PC-9 (cell line): ENCODE measurements around the gene PLEKHA6. TPM values are rescaled to one million over a fixed set of nuclear protein-coding genes. Genes with fewer than 3 reads are reported as not detected.

Experiments
- BruUV-seq: library from RNA; stranded (reverse); fragments of 400-500 nt; replicated peaks from 2 replicates; lab custom pipeline; 2021; lab: Mats Ljungman, UMichigan
- CTCF ChIA-PET: fragments of 300-600 bp; sonication (Branson Sonifier 250); formaldehyde crosslinking; loops from one replicate; lab custom pipeline; 2022; ENCODE audit warnings: antibody characterized with exemption; lab: Charles Lee
- POLR2A ChIA-PET: fragments of 300-600 bp; sonication (Branson Sonifier 250); formaldehyde crosslinking; loops from one replicate; lab custom pipeline; 2022; ENCODE audit warnings: antibody characterized with exemption; ENCODE audit not compliant: unreplicated experiment; lab: Charles Lee
- DNase-seq, 2 experiments: peaks; one replicate each; pipeline versions ENCODE4 v3.0.0 to v3.0.0-alpha.2; 2015 to 2022; ENCODE audit warnings: mixed read lengths in 1 of 2
- H2AFZ ChIP-seq: fragments of 200-600 bp; sonication (generic); 2 replicates; pipeline ENCODE4 v1.8.1; 2017; ENCODE audit warnings: antibody characterized with exemption
- H3F3A ChIP-seq: fragments of 200-600 bp; sonication (generic); 2 replicates; pipeline ENCODE4 v1.8.1; 2017; ENCODE audit warnings: antibody characterized with exemption, mild to moderate bottlenecking, low read depth; ENCODE audit not compliant: insufficient read depth
- H3K27ac ChIP-seq: fragments of 200-600 bp; sonication (generic); 2 replicates; pipeline ENCODE4 v1.6.1; 2016; ENCODE audit warnings: mixed run types
- H3K27me3 ChIP-seq: fragments of 200-600 bp; sonication (generic); 2 replicates; pipeline ENCODE4 v1.6.1; 2016; ENCODE audit warnings: low read depth, mixed run types; ENCODE audit not compliant: insufficient read depth
- H3K36me3 ChIP-seq: fragments of 200-600 bp; sonication (generic); 2 replicates; pipeline ENCODE4 v1.6.1; 2016; ENCODE audit warnings: low read depth, mixed run types
- H3K4me1 ChIP-seq: fragments of 200-600 bp; sonication (generic); replicated peaks from 2 replicates; pipeline ENCODE4 v1.6.1; 2016; ENCODE audit warnings: mixed run types; ENCODE audit not compliant: insufficient read depth
- H3K4me2 ChIP-seq: fragments of 200-600 bp; sonication (generic); 2 replicates; pipeline ENCODE4 v1.6.1; 2017; ENCODE audit warnings: mixed run types
- H3K4me3 ChIP-seq: fragments of 200-600 bp; sonication (generic); 2 replicates; pipeline ENCODE4 v1.6.1; 2016; ENCODE audit warnings: mixed run types
- H3K79me2 ChIP-seq: fragments of 200-600 bp; sonication (generic); 2 replicates; pipeline ENCODE4 v1.6.1; 2017; ENCODE audit warnings: low read depth, mixed run types
- H3K9me2 ChIP-seq: fragments of 200-600 bp; sonication (generic); 2 replicates; pipeline ENCODE4 v1.8.1; 2017; ENCODE audit warnings: mild to moderate bottlenecking; ENCODE audit not compliant: insufficient read depth
- H3K9me3 ChIP-seq: fragments of 200-600 bp; sonication (generic); 2 replicates; pipeline ENCODE4 v1.8.1; 2016; ENCODE audit warnings: low read depth; ENCODE audit not compliant: insufficient read depth
- H4K20me1 ChIP-seq: fragments of 200-600 bp; sonication (generic); 2 replicates; pipeline ENCODE4 v1.8.1; 2017; ENCODE audit not compliant: insufficient read depth
- EZH2 ChIP-seq: fragments of 200-600 bp; sonication (generic); IDR thresholded peaks from 2 replicates; pipeline ENCODE4 v1.8.0; 2017; ENCODE audit warnings: antibody characterized with exemption, low read depth
- intact Hi-C: fragments of 100-400 bp; cut with micrococcal nuclease; formaldehyde crosslinking; loops from one replicate; pipeline ENCODE4 v1.10.0; 2022; ENCODE audit not compliant: unreplicated experiment
- total RNA-seq: library from RNA; stranded (reverse); gene quantifications from 2 replicates; pipeline ENCODE4 v1.2.3, GENCODE V29; 2021
- TF ChIP-seq, protein P1 (sequence below): fragments of 200-600 bp; sonication (generic); conservative IDR thresholded peaks from 2 replicates; pipeline ENCODE4 v1.6.1; 2017; ENCODE audit warnings: mixed run types, antibody characterized with exemption, mild to moderate bottlenecking, moderate library complexity

PLEKHA6 gene
- total RNA-seq, 1 experiment from 2014 or later, result 52.0 TPM

DNA sequence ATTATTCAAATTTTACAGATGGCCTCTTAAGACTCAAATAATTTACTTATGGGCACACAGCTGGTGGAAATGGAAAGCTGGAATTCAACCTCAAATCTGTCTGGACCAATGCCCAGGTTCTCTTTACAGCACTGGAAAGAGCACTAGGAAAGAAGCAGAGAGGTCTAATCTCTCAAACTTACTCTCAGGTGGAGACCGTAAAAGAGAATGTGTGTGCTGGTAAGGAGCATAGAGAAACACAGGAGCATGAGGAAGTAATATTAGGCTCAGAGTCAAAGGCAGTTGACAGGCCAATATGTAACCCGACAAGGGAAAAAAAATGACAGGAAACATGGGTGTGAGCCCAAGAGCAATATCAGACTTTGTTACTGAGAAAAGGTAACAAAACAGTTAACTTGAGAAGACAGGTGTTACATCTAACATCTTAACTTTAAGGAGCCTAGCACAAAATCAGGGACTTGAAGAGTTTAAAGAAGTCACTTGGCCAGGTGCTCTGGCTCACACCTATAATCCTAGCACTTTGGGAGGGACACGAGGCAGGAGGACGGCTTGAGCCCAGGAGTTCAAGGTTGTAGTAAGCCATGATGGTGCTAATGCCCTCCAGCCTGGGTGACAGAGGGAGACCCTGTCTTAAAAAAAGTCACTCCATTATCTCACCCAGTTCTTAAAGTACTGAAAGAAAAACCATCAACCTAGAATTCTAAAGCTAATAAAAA lies 31.2 kb upstream of the PLEKHA6 start:
- ChIA-PET POLR2A (interaction anchor here (0.6 kb wide), 1 partner anchor 8 kb away, joined by 3 read pairs; no protein-coding TSS in a partner anchor), CTCF (no interaction called here)
- Histone ChIP-seq H3K9me3 (no peaks in the 10 kb centered on the region), H3K27ac (no peak overlapping the region), H3K79me2 (no peaks in the 10 kb centered on the region), H3K9me2 (no peaks in the 10 kb centered on the region), H3K4me2 (no peak overlapping the region), H3K4me3 (no peak overlapping the region), H3F3A (peaks cover 12% of the 10 kb centered on the region), H3K4me1 (no peaks in the 10 kb centered on the region), H4K20me1 (no peaks in the 10 kb centered on the region), H2AFZ (no peak overlapping the region), H3K27me3 (no peaks in the 10 kb centered on the region), H3K36me3 (no peaks in the 10 kb centered on the region)
- no TSS peak for BruUV-seq
- no peak for DNase-seq
- intact Hi-C loops, result no loop called here
- no peak for TF ChIP-seq EZH2
- TF ChIP-seq, protein P1, sequence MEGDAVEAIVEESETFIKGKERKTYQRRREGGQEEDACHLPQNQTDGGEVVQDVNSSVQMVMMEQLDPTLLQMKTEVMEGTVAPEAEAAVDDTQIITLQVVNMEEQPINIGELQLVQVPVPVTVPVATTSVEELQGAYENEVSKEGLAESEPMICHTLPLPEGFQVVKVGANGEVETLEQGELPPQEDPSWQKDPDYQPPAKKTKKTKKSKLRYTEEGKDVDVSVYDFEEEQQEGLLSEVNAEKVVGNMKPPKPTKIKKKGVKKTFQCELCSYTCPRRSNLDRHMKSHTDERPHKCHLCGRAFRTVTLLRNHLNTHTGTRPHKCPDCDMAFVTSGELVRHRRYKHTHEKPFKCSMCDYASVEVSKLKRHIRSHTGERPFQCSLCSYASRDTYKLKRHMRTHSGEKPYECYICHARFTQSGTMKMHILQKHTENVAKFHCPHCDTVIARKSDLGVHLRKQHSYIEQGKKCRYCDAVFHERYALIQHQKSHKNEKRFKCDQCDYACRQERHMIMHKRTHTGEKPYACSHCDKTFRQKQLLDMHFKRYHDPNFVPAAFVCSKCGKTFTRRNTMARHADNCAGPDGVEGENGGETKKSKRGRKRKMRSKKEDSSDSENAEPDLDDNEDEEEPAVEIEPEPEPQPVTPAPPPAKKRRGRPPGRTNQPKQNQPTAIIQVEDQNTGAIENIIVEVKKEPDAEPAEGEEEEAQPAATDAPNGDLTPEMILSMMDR, result no peak

DNA sequence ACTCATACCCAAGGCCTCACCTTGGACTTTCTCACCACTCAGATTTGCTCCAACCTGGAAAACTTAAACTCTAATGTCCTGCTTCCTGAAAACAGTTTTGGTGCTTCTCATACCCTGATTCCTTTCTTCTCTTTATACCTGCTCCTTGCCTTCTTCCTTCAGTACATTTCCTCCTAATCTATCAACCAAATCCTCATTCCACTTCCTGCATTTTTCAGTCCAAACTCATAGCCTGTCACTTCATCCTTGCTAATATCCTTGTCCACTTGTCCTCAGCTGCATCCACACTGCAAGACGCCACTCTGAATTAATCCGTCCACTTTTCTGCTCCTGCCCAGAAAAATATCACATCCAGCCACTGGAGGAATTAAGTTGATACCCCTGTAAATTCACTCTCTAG lies 26.0 kb upstream of the PLEKHA6 start:
- H3K9me2 ChIP-seq, result no peaks in the 10 kb centered on the region
- peaks cover 11% of the 10 kb centered on the region for H3K4me1 ChIP-seq
- H2AFZ ChIP-seq, result no peak overlapping the region
- no peaks in the 10 kb centered on the region for H3K36me3 ChIP-seq
- ChIA-PET POLR2A (no interaction called here), CTCF (interaction anchor here (0.6 to 1.0 kb wide), 3 partner anchors 13 to 1108 kb away, joined by 8 to 12 read pairs (median 10); no protein-coding TSS in a partner anchor)
- no peaks in the 10 kb centered on the region for H4K20me1 ChIP-seq
- no peaks in the 10 kb centered on the region for H3K9me3 ChIP-seq
- H3K27ac ChIP-seq, result no peak overlapping the region
- H3K79me2 ChIP-seq, result no peaks in the 10 kb centered on the region
- BruUV-seq, result no TSS peak
- no peaks in the 10 kb centered on the region for H3K27me3 ChIP-seq
- H3K4me3 ChIP-seq, result no peak overlapping the region
- DNase-seq, result no peak
- intact Hi-C loops, result no loop called here
- TF ChIP-seq EZH2, result no peak
- no peak overlapping the region for H3K4me2 ChIP-seq
- peaks cover 4% of the 10 kb centered on the region; the same call in 1 of the 2 replicates for H3F3A ChIP-seq

DNA sequence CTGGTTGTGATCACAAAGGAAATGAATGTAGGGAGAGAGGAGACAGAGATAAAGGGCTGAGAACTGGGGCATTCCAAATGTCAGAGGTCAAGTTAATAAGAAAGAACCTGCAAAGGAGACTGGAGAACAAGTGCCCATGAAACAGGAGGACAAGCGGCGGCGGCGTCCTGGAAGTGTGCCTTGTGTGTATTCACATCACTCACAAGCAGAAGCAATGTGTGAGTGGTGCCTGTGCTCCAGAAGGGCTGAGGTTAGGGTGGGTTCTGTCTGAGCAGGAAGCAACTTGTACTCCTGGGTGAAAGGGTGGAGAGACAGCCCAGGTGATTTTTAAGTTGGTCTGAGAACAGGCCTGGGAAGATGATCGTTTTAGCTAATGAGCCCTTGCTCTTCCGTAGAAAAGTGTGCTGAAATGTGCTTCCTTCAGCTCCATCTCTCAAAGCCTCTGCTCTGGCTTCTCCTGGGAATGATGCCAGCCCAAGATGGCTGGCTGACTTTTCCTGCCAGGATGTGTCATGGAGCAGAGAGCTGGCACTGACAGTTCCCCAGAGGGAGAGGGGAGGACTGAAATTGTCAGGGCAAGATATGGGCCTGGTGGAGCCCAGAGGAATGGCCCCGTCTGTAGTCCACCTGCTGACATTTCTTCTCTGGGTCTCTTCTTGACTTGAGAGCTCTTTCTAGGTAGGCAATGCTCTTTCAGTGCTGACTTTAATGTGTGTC lies 25.1 kb upstream of the PLEKHA6 start:
- no peak overlapping the region for H3K27ac ChIP-seq
- BruUV-seq, result no TSS peak
- TF ChIP-seq, protein P1, result no peak
- no peak for TF ChIP-seq EZH2
- no peaks in the 10 kb centered on the region for H3K9me2 ChIP-seq
- peaks cover 10% of the 10 kb centered on the region; the same call in 1 of the 2 replicates for H3F3A ChIP-seq
- H3K9me3 ChIP-seq, result no peaks in the 10 kb centered on the region
- ChIA-PET CTCF (interaction anchor here (1.0 kb wide), 1 partner anchor 13 kb away, joined by 3 read pairs; no protein-coding TSS in a partner anchor), POLR2A (interaction anchor here (0.7 kb wide), 1 partner anchor 10 kb away, joined by 3 read pairs; no protein-coding TSS in a partner anchor)
- H3K36me3 ChIP-seq, result no peaks in the 10 kb centered on the region
- peaks cover 20% of the 10 kb centered on the region for H3K4me1 ChIP-seq
- no peaks in the 10 kb centered on the region for H3K79me2 ChIP-seq
- no peak overlapping the region for H3K4me2 ChIP-seq
- no peak overlapping the region for H2AFZ ChIP-seq
- no peak overlapping the region for H3K4me3 ChIP-seq
- no peaks in the 10 kb centered on the region for H4K20me1 ChIP-seq
- DNase-seq, result no peak
- intact Hi-C loops, result no loop called here
- no peaks in the 10 kb centered on the region for H3K27me3 ChIP-seq
